Cardiac muscle cell (in vitro differentiated cells and primary cell): ENCODE results near the gene RELA. TPM values are rescaled to one million over a fixed set of nuclear protein-coding genes. Genes with fewer than 3 reads are reported as not detected.

Experiments
- DNase-seq, 2 donors: peaks; one replicate each; pipeline versions ENCODE4 v3.0.0 to v3.0.0-alpha.2; 2010 to 2017; ENCODE audit warnings: low read depth in 1 of 2, low spot score in 1 of 2
- H3K27ac ChIP-seq: fragments of 200-600 bp; sonication (generic); 2 replicates; pipeline ENCODE4 v1.5.1; 2016
- H3K27me3 ChIP-seq: fragments of 200-600 bp; sonication (generic); 2 replicates; pipeline ENCODE4 v1.6.0; 2016; ENCODE audit warnings: control low read depth
- H3K36me3 ChIP-seq: fragments of 200-600 bp; sonication (generic); 2 replicates; pipeline ENCODE4 v1.5.1; 2016; ENCODE audit warnings: control low read depth
- H3K4me1 ChIP-seq: fragments of 200-600 bp; sonication (generic); 2 replicates; pipeline ENCODE4 v1.8.1; 2017; ENCODE audit warnings: low read depth, mild to moderate bottlenecking, mixed run types
- H3K4me3 ChIP-seq: fragments of 200-600 bp; sonication (generic); 2 replicates; pipeline ENCODE4 v1.5.1; 2016; ENCODE audit warnings: mild to moderate bottlenecking
- H3K9me3 ChIP-seq: fragments of 200-600 bp; sonication (generic); 2 replicates; pipeline ENCODE4 v1.5.1; 2017; ENCODE audit warnings: low read depth, mild to moderate bottlenecking, control low read depth
- polyA plus RNA-seq: library from polyadenylated mRNA; unstranded; fragments of >200 nt; fragmentation: Nextera tagmentation; extraction: Ambion mirVana; gene quantifications from 2 replicates; pipeline ENCODE4 v1.2.1, GENCODE V29; 2016
- total RNA-seq: library from RNA; depleted of rRNA; stranded (reverse); fragments of >200 nt; gene quantifications from 2 replicates; pipeline ENCODE4 v1.2.3, GENCODE V29; 2016
- TF ChIP-seq, protein P1 (sequence below): IDR thresholded peaks from 2 replicates; pipeline ENCODE4 v1.5.1; 2012; ENCODE audit warnings: low read depth, mild to moderate bottlenecking, low read length

Gene RELA
- total and polyA plus RNA-seq, 2 experiments from 2014 or later = 46.2 to 51.9 TPM

DNA sequence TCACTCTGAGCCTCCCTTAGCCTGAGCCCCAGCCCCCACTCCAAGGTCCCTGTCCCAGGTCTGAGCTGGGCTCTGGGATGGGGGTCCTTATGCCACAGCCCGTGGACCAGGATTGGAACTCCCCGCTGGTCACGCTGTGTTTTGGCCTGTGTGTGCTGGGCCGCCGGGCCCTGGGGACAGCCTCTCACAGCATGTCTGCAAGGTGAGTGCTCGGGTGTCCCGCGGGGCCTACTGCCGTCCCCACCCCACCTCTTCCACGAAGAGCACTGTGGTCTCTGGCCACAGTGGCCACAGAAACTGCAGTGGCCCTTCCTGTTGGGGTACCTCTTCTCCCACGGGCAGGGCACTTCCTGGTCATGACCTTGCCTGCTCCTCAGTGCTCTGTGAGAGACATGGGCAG is 28.3 kb downstream of the RELA start:
- Histone ChIP-seq H3K4me1 (peaks cover 11% of the 10 kb centered on the region), H3K27me3 (no peaks in the 10 kb centered on the region), H3K9me3 (no peaks in the 10 kb centered on the region), H3K27ac (no peak overlapping the region), H3K4me3 (no peak overlapping the region), H3K36me3 (peaks cover 13% of the 10 kb centered on the region)
- TF ChIP-seq, protein P1, sequence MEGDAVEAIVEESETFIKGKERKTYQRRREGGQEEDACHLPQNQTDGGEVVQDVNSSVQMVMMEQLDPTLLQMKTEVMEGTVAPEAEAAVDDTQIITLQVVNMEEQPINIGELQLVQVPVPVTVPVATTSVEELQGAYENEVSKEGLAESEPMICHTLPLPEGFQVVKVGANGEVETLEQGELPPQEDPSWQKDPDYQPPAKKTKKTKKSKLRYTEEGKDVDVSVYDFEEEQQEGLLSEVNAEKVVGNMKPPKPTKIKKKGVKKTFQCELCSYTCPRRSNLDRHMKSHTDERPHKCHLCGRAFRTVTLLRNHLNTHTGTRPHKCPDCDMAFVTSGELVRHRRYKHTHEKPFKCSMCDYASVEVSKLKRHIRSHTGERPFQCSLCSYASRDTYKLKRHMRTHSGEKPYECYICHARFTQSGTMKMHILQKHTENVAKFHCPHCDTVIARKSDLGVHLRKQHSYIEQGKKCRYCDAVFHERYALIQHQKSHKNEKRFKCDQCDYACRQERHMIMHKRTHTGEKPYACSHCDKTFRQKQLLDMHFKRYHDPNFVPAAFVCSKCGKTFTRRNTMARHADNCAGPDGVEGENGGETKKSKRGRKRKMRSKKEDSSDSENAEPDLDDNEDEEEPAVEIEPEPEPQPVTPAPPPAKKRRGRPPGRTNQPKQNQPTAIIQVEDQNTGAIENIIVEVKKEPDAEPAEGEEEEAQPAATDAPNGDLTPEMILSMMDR = no peak
- DNase-seq = no peak

DNA sequence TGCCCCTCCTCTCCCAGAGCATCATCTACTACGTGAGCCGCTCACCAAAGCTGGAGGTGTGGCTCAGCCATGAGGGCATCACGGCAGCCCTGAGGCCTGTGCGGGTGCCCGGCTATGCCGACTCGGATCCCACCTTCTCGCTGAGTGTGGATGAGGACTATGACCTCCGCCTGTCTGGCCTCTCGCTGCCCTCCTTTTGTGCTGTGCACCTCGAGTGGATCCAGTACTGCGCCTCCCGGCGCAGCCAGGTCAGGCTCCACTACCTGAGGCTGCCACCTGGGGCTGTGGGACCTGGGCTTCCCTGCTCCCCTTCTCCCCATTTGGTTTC is 28.6 kb downstream of the RELA start:
- TF ChIP-seq, protein P1 = no peak
- Histone ChIP-seq H3K4me1 (peaks cover 11% of the 10 kb centered on the region), H3K9me3 (no peaks in the 10 kb centered on the region), H3K36me3 (peaks cover 16% of the 10 kb centered on the region), H3K27ac (no peak overlapping the region), H3K27me3 (no peaks in the 10 kb centered on the region), H3K4me3 (no peak overlapping the region)
- DNase-seq = no peak

DNA sequence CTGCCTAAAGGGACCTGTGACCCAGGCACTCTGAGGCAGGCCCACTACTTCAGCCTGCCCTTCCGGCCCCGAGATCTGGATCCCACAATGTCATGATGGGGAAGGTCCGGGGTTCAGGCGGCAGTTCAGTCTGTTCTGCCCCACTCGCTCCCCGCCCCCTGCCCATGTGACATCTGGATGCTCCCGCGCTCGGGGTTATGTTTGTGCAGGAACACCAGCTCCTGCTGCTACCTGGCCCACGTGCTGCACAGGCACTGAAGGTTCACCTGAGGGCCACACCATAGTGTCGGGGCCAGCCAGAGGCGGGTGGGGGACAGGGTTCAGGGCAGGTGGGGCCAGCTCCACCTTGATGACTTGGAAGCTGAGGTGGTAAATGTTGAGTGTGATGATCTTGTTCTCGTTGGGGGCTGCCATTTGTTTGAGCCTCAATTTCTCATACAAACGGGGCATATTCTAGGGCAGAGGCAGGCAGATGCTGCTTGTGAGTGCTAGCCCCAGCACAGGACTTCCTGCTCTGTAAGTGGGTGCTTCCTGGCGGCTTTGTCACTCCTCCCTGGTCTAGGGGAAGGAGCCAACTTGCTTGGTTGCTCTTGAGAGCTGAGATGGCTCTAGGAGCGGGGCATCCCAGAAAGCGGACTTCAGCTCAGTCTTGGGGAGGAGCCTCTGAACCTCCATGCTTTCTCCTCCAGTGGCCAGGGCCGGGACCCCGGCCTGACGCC is 29.2 kb downstream of the RELA start:
- Histone ChIP-seq H3K36me3 (peaks cover 21% of the 10 kb centered on the region), H3K27me3 (no peaks in the 10 kb centered on the region), H3K27ac (no peak overlapping the region), H3K4me3 (no peak overlapping the region), H3K4me1 (peaks cover 8% of the 10 kb centered on the region), H3K9me3 (no peaks in the 10 kb centered on the region)
- TF ChIP-seq, protein P1 = no peak
- no peak for DNase-seq

DNA sequence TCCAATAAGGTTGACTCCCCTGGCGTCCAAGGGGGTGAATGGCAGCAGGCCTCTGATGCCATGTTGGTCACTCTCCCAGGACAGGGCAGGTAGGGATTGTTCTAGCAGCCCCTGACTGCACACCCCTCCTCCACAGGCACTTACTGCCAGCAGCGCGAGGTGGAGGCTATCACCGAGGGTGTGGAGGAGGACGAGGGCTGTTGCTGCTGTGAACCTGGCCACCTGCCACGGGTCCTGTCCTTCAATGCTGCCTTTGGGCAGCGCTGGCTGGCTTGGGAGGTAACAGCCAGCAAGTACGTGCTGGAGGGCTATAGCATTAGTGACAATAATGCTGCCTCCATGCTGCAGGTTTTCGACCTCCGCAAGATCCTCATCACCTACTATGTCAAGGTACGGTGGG is 32.5 kb downstream of the RELA start:
- TF ChIP-seq, protein P1 = no peak
- peaks cover 31% of the 10 kb centered on the region for H3K36me3 ChIP-seq
- H3K9me3 ChIP-seq = no peaks in the 10 kb centered on the region
- DNase-seq = no peak
- H3K27ac ChIP-seq = no peak overlapping the region
- no peaks in the 10 kb centered on the region for H3K27me3 ChIP-seq
- H3K4me1 ChIP-seq = no peaks in the 10 kb centered on the region
- no peak overlapping the region for H3K4me3 ChIP-seq

DNA sequence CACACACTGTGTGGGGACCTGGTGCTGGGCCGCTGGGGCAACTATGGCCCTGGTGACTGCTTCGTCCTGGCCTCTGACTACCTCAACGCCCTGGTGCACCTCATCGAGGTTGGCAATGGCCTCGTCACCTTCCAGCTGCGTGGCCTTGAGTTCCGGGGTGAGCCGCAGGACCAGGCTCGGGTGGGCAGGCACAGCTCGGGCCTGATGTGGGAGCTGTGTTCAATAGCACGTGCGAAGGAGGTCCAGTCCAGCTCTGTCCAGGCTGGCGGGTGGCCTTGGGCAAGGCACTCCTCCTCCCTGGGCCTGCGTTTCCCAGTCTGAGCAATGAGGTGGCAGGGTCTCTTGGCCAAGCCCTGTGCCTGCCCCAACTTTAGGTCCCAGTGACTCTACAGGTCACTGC is 33.1 kb downstream of the RELA start:
- H3K36me3 ChIP-seq = peaks cover 33% of the 10 kb centered on the region
- H3K27me3 ChIP-seq = no peaks in the 10 kb centered on the region
- no peak overlapping the region for H3K4me3 ChIP-seq
- TF ChIP-seq, protein P1 = no peak
- H3K9me3 ChIP-seq = no peaks in the 10 kb centered on the region
- no peak overlapping the region for H3K27ac ChIP-seq
- DNase-seq = no peak
- H3K4me1 ChIP-seq = no peaks in the 10 kb centered on the region

DNA sequence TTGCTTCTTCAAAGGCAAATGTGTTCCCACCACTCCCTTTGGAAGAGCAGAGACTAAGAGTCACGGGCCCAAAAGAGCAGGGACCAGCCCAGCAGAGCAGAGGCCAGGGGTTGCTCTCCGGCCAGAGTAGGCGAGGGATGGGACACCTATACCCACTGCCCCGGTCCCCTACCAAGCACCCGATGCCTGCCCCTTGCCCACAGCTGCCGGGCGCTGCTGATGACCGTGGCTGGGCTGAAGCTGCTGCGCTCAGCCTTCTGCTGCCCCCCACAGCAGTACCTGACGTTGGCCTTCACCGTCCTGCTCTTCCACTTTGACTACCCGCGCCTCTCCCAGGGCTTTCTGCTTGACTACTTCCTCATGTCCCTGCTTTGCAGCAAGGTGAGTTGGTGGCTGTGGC is 35.5 kb downstream of the RELA start:
- peaks cover 44% of the 10 kb centered on the region for H3K36me3 ChIP-seq
- TF ChIP-seq, protein P1 = no peak

More for the DNA sequence above, 35.5 kb downstream of the RELA start:
- Histone ChIP-seq H3K4me1 (no peaks in the 10 kb centered on the region), H3K4me3 (no peak overlapping the region), H3K27me3 (no peaks in the 10 kb centered on the region), H3K27ac (no peak overlapping the region), H3K9me3 (no peaks in the 10 kb centered on the region)
- no peak for DNase-seq
